Measurements from ENCODE around the gene HDHD2. TPM values are rescaled to one million over a fixed set of nuclear protein-coding genes. Genes with fewer than 3 reads are reported as not detected.
"Not testable (repeated sequence)": the region's sequence is repeated elsewhere in the genome, so short reads cannot be mapped to it uniquely, and the experiment has no call there.

HDHD2 gene
- total RNA-seq, 1 donor from 2014 or later = 15.7 TPM

- peak overlapping the region; percentile 86 to 91 (median 88) for H3K4me3 ChIP-seq (ENCODE audit: low read length in 3 of 3)
- H3K27ac ChIP-seq (ENCODE audit: low read depth, low read length) = peak overlapping the region; percentile 81
- no peaks in the 10 kb centered on the region for H3K36me3 ChIP-seq (ENCODE audit: control insufficient read depth in 3 of 3, insufficient read depth in 3 of 3, low read length in 3 of 3)
- H3K9me3 ChIP-seq (ENCODE audit: control insufficient read depth in 3 of 3, low read length in 3 of 3) = no peaks in the 10 kb centered on the region
- peaks cover 9 to 14% (median 10%) of the 10 kb centered on the region in 3 donors for H3K4me1 ChIP-seq (ENCODE audit: control insufficient read depth in 3 of 3, insufficient read depth in 3 of 3, low read length in 3 of 3)
- H3K9ac ChIP-seq (ENCODE audit: low read depth in 1 of 3, low read length in 3 of 3) = peak overlapping the region; percentile 79 to 91 (median 91)
- H3K27me3 ChIP-seq (ENCODE audit: control insufficient read depth in 3 of 3, insufficient read depth in 3 of 3, low read length in 3 of 3) = no peaks in the 10 kb centered on the region
Observed at GRCh38 chr18:47175283-47175897, 25.1 kb upstream of the HDHD2 start.

DNA sequence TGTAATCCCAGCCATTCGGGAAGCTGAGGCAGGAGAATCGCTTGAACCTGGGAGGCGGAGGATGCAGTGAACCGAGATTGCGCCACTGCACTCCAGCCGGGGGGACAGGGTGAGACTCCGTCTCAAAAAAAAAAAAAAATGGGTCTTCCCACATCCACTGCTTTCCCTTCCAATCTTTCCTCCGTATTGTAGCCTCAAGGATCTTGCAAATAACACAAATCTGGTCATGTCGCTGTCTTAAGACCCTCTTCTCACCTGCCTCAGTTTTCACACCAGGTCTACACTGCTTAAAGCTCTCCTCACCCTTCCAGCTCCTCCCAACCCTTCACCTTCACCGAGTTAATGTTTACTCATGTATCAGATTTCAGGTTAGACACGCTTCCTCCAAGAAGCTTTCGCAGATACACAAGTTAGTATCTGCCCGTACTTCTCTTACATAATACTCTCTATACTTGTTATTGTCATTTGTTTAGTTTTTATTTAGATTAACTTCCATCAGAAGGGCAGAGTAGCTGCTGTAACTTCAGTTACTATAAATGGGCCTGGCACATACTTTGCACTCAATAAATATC is 24.3 kb upstream of the HDHD2 start:
- Histone ChIP-seq H3K9me3 (ENCODE audit: control insufficient read depth in 3 of 3, low read length in 3 of 3) (no peaks in the 10 kb centered on the region), H3K4me1 (ENCODE audit: control insufficient read depth in 3 of 3, insufficient read depth in 3 of 3, low read length in 3 of 3) (peaks cover 9 to 14% (median 10%) of the 10 kb centered on the region in 3 donors), H3K27ac (ENCODE audit: low read depth, low read length) (no peak overlapping the region), H3K36me3 (ENCODE audit: control insufficient read depth in 3 of 3, insufficient read depth in 3 of 3, low read length in 3 of 3) (no peaks in the 10 kb centered on the region), H3K4me3 (ENCODE audit: low read length in 3 of 3) (peak overlapping the region; percentile 86 to 91 (median 88)), H3K27me3 (ENCODE audit: control insufficient read depth in 3 of 3, insufficient read depth in 3 of 3, low read length in 3 of 3) (no peaks in the 10 kb centered on the region), H3K9ac (ENCODE audit: low read depth in 1 of 3, low read length in 3 of 3) (peak overlapping the region; percentile 0 to 91 (median 91))

GRCh38 chr18:47172476-47172875 is 22.2 kb upstream of the HDHD2 start:
- Histone ChIP-seq H3K9ac (ENCODE audit: low read depth in 1 of 3, low read length in 3 of 3) (no peak overlapping the region), H3K36me3 (ENCODE audit: control insufficient read depth in 3 of 3, insufficient read depth in 3 of 3, low read length in 3 of 3) (no peaks in the 10 kb centered on the region), H3K4me3 (ENCODE audit: low read length in 3 of 3) (no peak overlapping the region), H3K27ac (ENCODE audit: low read depth, low read length) (no peak overlapping the region), H3K9me3 (ENCODE audit: control insufficient read depth in 3 of 3, low read length in 3 of 3) (no peaks in the 10 kb centered on the region), H3K4me1 (ENCODE audit: control insufficient read depth in 3 of 3, insufficient read depth in 3 of 3, low read length in 3 of 3) (peaks cover 9 to 14% (median 10%) of the 10 kb centered on the region in 3 donors), H3K27me3 (ENCODE audit: control insufficient read depth in 3 of 3, insufficient read depth in 3 of 3, low read length in 3 of 3) (no peaks in the 10 kb centered on the region)

- H3K9ac ChIP-seq (ENCODE audit: low read depth in 1 of 3, low read length in 3 of 3) = no peak overlapping the region
- no peaks in the 10 kb centered on the region for H3K36me3 ChIP-seq (ENCODE audit: control insufficient read depth in 3 of 3, insufficient read depth in 3 of 3, low read length in 3 of 3)
- no peak overlapping the region for H3K27ac ChIP-seq (ENCODE audit: low read depth, low read length)
- no peaks in the 10 kb centered on the region for H3K4me1 ChIP-seq (ENCODE audit: control insufficient read depth in 3 of 3, insufficient read depth in 3 of 3, low read length in 3 of 3)
- H3K9me3 ChIP-seq (ENCODE audit: control insufficient read depth in 3 of 3, low read length in 3 of 3) = no peaks in the 10 kb centered on the region
- H3K27me3 ChIP-seq (ENCODE audit: control insufficient read depth in 3 of 3, insufficient read depth in 3 of 3, low read length in 3 of 3) = no peaks in the 10 kb centered on the region
- H3K4me3 ChIP-seq (ENCODE audit: low read length in 3 of 3) = no peak overlapping the region
Observed at GRCh38 chr18:47168913-47169312, 18.6 kb upstream of the HDHD2 start.

DNA sequence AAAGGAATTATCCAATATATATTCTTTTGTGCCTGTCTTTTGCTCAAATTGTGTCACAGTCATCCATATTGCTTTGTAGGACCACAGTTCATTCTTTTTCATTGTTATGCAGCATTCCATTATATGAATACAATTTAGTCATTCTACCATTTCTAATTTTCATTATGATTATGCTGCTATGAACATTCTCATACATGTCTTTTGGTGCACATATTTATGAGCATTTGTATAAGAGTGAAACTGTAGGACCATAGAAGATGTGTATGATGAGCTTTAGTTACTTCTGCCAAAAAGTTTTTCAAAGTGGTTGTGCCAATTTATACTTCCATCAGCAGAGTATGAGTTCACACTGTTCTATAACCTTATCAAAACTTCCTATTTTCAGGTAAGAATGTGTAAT is 18.2 kb upstream of the HDHD2 start:
- no peaks in the 10 kb centered on the region for H3K9me3 ChIP-seq (ENCODE audit: control insufficient read depth in 3 of 3, low read length in 3 of 3)
- no peak overlapping the region for H3K4me3 ChIP-seq (ENCODE audit: low read length in 3 of 3)
- H3K36me3 ChIP-seq (ENCODE audit: control insufficient read depth in 3 of 3, insufficient read depth in 3 of 3, low read length in 3 of 3) = no peaks in the 10 kb centered on the region
- no peak overlapping the region for H3K27ac ChIP-seq (ENCODE audit: low read depth, low read length)
- no peak overlapping the region for H3K9ac ChIP-seq (ENCODE audit: low read depth in 1 of 3, low read length in 3 of 3)
- H3K4me1 ChIP-seq (ENCODE audit: control insufficient read depth in 3 of 3, insufficient read depth in 3 of 3, low read length in 3 of 3) = no peaks in the 10 kb centered on the region
- H3K27me3 ChIP-seq (ENCODE audit: control insufficient read depth in 3 of 3, insufficient read depth in 3 of 3, low read length in 3 of 3) = no peaks in the 10 kb centered on the region

- H3K36me3 ChIP-seq (ENCODE audit: control insufficient read depth in 3 of 3, insufficient read depth in 3 of 3, low read length in 3 of 3) = no peaks in the 10 kb centered on the region
- H3K4me1 ChIP-seq (ENCODE audit: control insufficient read depth in 3 of 3, insufficient read depth in 3 of 3, low read length in 3 of 3) = no peaks in the 10 kb centered on the region
- no peak overlapping the region for H3K9ac ChIP-seq (ENCODE audit: low read depth in 1 of 3, low read length in 3 of 3)
- H3K27me3 ChIP-seq (ENCODE audit: control insufficient read depth in 3 of 3, insufficient read depth in 3 of 3, low read length in 3 of 3) = no peaks in the 10 kb centered on the region
- no peak overlapping the region for H3K4me3 ChIP-seq (ENCODE audit: low read length in 3 of 3)
- H3K9me3 ChIP-seq (ENCODE audit: control insufficient read depth in 3 of 3, low read length in 3 of 3) = no peaks in the 10 kb centered on the region
- no peak overlapping the region for H3K27ac ChIP-seq (ENCODE audit: low read depth, low read length)
Observed at GRCh38 chr18:47166294-47166693, 16.0 kb upstream of the HDHD2 start.

GRCh38 chr18:47163241-47163640 is 12.9 kb upstream of the HDHD2 start:
- Histone ChIP-seq H3K4me1 (ENCODE audit: control insufficient read depth in 3 of 3, insufficient read depth in 3 of 3, low read length in 3 of 3) (no peaks in the 10 kb centered on the region), H3K9me3 (ENCODE audit: control insufficient read depth in 3 of 3, low read length in 3 of 3) (no peaks in the 10 kb centered on the region), H3K4me3 (ENCODE audit: low read length in 3 of 3) (no peak overlapping the region), H3K27me3 (ENCODE audit: control insufficient read depth in 3 of 3, insufficient read depth in 3 of 3, low read length in 3 of 3) (no peaks in the 10 kb centered on the region), H3K27ac (ENCODE audit: low read depth, low read length) (no peak overlapping the region), H3K36me3 (ENCODE audit: control insufficient read depth in 3 of 3, insufficient read depth in 3 of 3, low read length in 3 of 3) (no peaks in the 10 kb centered on the region), H3K9ac (ENCODE audit: low read depth in 1 of 3, low read length in 3 of 3) (peak overlapping the region in 1 of 3 donors; percentile 51)

- H3K36me3 ChIP-seq (ENCODE audit: control insufficient read depth in 3 of 3, insufficient read depth in 3 of 3, low read length in 3 of 3) = peaks cover 0 to 4% (median 0%) of the 10 kb centered on the region in 3 donors
- no peaks in the 10 kb centered on the region for H3K4me1 ChIP-seq (ENCODE audit: control insufficient read depth in 3 of 3, insufficient read depth in 3 of 3, low read length in 3 of 3)
- H3K27ac ChIP-seq (ENCODE audit: low read depth, low read length) = no peak overlapping the region
- H3K9me3 ChIP-seq (ENCODE audit: control insufficient read depth in 3 of 3, low read length in 3 of 3) = no peaks in the 10 kb centered on the region
- no peak overlapping the region for H3K4me3 ChIP-seq (ENCODE audit: low read length in 3 of 3)
- H3K27me3 ChIP-seq (ENCODE audit: control insufficient read depth in 3 of 3, insufficient read depth in 3 of 3, low read length in 3 of 3) = no peaks in the 10 kb centered on the region
- no peak overlapping the region for H3K9ac ChIP-seq (ENCODE audit: low read depth in 1 of 3, low read length in 3 of 3)
Observed at GRCh38 chr18:47160256-47160655, 10.0 kb upstream of the HDHD2 start.

DNA sequence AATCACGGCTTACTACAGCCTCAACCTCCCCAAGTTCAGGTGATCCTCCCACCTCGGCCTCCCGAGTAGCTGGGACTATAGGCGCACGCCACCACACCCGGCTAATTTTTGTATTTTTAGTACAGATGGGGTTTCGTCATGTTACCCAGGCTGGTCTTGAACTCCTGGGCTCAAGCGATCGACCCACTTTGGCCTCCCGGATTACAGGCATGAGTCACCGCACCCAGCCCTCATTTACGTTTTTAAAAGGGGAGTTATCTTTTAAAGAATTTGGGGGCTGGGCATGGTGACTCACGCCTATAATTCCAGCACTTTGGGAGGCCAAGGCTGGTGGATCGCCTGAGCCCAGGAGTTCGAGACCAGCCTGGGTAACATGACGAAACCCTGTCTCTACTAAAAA is 8.1 kb upstream of the HDHD2 start:
- H3K9me3 ChIP-seq (ENCODE audit: control insufficient read depth in 3 of 3, low read length in 3 of 3); H3K27ac ChIP-seq (ENCODE audit: low read depth, low read length); H3K9ac ChIP-seq (ENCODE audit: low read depth in 1 of 3, low read length in 3 of 3); H3K4me3 ChIP-seq (ENCODE audit: low read length in 3 of 3); H3K4me1 ChIP-seq (ENCODE audit: control insufficient read depth in 3 of 3, insufficient read depth in 3 of 3, low read length in 3 of 3); H3K27me3 ChIP-seq (ENCODE audit: control insufficient read depth in 3 of 3, insufficient read depth in 3 of 3, low read length in 3 of 3): not testable (repeated sequence)
- H3K36me3 ChIP-seq (ENCODE audit: control insufficient read depth in 3 of 3, insufficient read depth in 3 of 3, low read length in 3 of 3) = peaks cover 3 to 17% (median 16%) of the 10 kb centered on the region in 3 donors

DNA sequence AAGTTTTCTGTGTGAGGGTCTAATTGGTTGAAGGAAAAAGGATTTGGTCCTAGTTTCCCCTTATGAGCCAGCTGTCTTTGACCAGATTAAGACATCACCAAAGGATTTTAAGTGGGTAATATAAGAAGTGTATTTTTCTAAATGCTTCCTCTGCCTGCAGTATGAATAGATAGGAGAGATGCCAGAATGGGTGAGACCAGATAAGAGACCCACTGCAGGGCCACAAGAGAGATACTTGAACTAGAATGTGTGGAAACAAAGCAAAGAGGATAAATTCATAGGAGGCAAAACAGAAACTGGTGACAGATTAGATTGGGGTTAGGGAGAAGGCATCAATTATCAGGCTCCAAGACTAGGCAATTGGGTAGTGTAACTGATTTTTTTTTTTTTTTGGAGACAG is 1.1 kb upstream of the HDHD2 start:
- Histone ChIP-seq H3K27ac (ENCODE audit: low read depth, low read length) (peak overlapping the region; percentile 83), H3K4me1 (ENCODE audit: control insufficient read depth in 3 of 3, insufficient read depth in 3 of 3, low read length in 3 of 3) (peaks cover 19 to 23% (median 22%) of the 10 kb centered on the region in 3 donors)

More for the DNA sequence above, 1.1 kb upstream of the HDHD2 start:
- Histone ChIP-seq H3K36me3 (ENCODE audit: control insufficient read depth in 3 of 3, insufficient read depth in 3 of 3, low read length in 3 of 3) (peaks cover 3 to 17% (median 16%) of the 10 kb centered on the region in 3 donors), H3K27me3 (ENCODE audit: control insufficient read depth in 3 of 3, insufficient read depth in 3 of 3, low read length in 3 of 3) (no peaks in the 10 kb centered on the region), H3K4me3 (ENCODE audit: low read length in 3 of 3) (peak overlapping the region in 2 of 3 donors; percentile 82 to 95), H3K9ac (ENCODE audit: low read depth in 1 of 3, low read length in 3 of 3) (peak overlapping the region in 2 of 3 donors; percentile 90 to 96), H3K9me3 (ENCODE audit: control insufficient read depth in 3 of 3, low read length in 3 of 3) (no peaks in the 10 kb centered on the region)
